Heart right ventricle (tissue), 16 donors: Measurements from ENCODE around the gene ABCC12. TPM values are rescaled to one million over a fixed set of nuclear protein-coding genes. Genes with fewer than 3 reads are reported as not detected.

Source experiments
- ATAC-seq, 8 donors: fragments of 200-7000 bp; cut with Tn5 transposase; one replicate each; pipeline ENCODE4 v1.9.1; 2020; ENCODE audit warnings: mild to moderate bottlenecking in 8 of 8, moderate library complexity in 8 of 8, moderate number of reproducible peaks in 1 of 8
- DNase-seq, 2 donors: peaks; one replicate each; pipeline ENCODE4 v3.0.0-alpha.2; 2020
- H3K27ac ChIP-seq, 10 donors: fragments of 200-600 bp; sonication (generic) in 2 of 10; one replicate each; pipeline versions ENCODE4 v1.5.0 to v1.8.0; 2020 to 2022; ENCODE audit warnings: mild to moderate bottlenecking in 3 of 10
- H3K27me3 ChIP-seq, 7 donors: fragments of 200-600 bp; one replicate each; pipeline ENCODE4 v1.8.0; 2021 to 2022; ENCODE audit warnings: mild to moderate bottlenecking in 2 of 7
- H3K36me3 ChIP-seq, 9 donors: fragments of 200-600 bp; sonication (generic) in 1 of 9; one replicate each; pipeline versions ENCODE4 v1.5.0 to v1.8.0; 2020 to 2022; ENCODE audit warnings: mild to moderate bottlenecking in 2 of 9
- H3K4me1 ChIP-seq, 9 donors: fragments of 200-600 bp; sonication (generic) in 1 of 9; one replicate each; pipeline versions ENCODE4 v1.5.0 to v1.8.0; 2020 to 2022; ENCODE audit warnings: mild to moderate bottlenecking in 4 of 9
- H3K4me3 ChIP-seq, 10 donors: fragments of 200-600 bp; sonication (generic) in 2 of 10; one replicate each; pipeline versions ENCODE4 v1.5.0 to v1.8.0; 2020 to 2022; ENCODE audit warnings: mild to moderate bottlenecking in 7 of 10, moderate library complexity in 2 of 10
- H3K9me3 ChIP-seq, 11 donors: fragments of 200-600 bp in 10 of 11; sonication (generic) in 2 of 11; one replicate each; pipeline versions ENCODE4 v1.5.0 to v1.8.0; 2013 to 2022; ENCODE audit warnings: mild to moderate bottlenecking in 2 of 11, control low read depth in 1 of 11, moderate library complexity in 1 of 11
- whole genome bisulfite sequencing, 2 donors: extraction: QIAGEN DNeasy Blood & Tissue Kit; methylation state at CpG; one replicate each; pipeline ENCODE4 v1.1.7; 2013; ENCODE audit warnings: inconsistent platforms in 1 of 2; 5-methylcytosine and 5-hydroxymethylcytosine counted together
- intact Hi-C, 10 donors: fragments of 100-400 bp; cut with DNase I; formaldehyde crosslinking; loops; one replicate each; pipeline versions ENCODE4 v1.11.1 to v1.14.2; 2022
- polyA plus RNA-seq, 2 donors: library from polyadenylated mRNA; stranded (reverse); fragments of 200-250 nt; gene quantifications; one replicate each; pipeline ENCODE4 v1.2.3, GENCODE V29; 2013
- total RNA-seq, 10 donors: library from RNA; stranded (reverse); fragmentation: NEBNext Ultra II Directional in 3 of 10; extraction: Animal tissue kit (Norgen Biotek cat#: 25700) in 3 of 10; gene quantifications; one replicate each; pipeline versions ENCODE4 v1.2.1 to v1.2.4, GENCODE V29; 2021 to 2023
- TF ChIP-seq, protein P1 (sequence below), 9 donors: fragments of 200-600 bp; sonication (generic) in 2 of 9; IDR thresholded peaks; one replicate each; pipeline versions ENCODE4 v1.5.0 to v1.8.0; 2021 to 2022; ENCODE audit warnings: antibody characterized with exemption in 9 of 9, mild to moderate bottlenecking in 5 of 9, moderate library complexity in 1 of 9
- donor health status: Arrhythmogenic right ventricular cardiomyopathy.
- donor health status: ischemic (EF 13 %, LVEDD 7.1; RV severe dilation, severe dysfunction).
- donor health status: healthy with polysubstance abuse.
- donor health status: DM: no; HTN: yes; CAD: no.
- donor health status: DM: no; HTN: no; CAD: no.
- donor health status: ischemic (EF 25% LVEDD 6.9; RV normal size, moderate dysfunction).
- donor health status: ischemic (EF 25% LVEDD 5.7; RV mildly dilated, moderate dysfunction).
- donor health status: healthy.
- donor health status: DM: yes; HTN: yes; CAD: no.
- donor health status: Ischemic cardiomyopathy.
- donor health status: ischemic (EF 35%, LVEDD 5.7; RV mildly dilated, moderate dysfunction).
- donor health status: nonischemic (EF 11% LVEDD 7.7; RV severe dilation, severe dysfunction).
- donor health status: DM: yes; HTN: yes; CAD: no.
- donor health status: PGD.
- donor health status: ischemic (EF 29% LVEDD 5.4; RV normal size, mild dysfunction).
- donor health status: nonischemic (EF 23%, LVEDD 6.1; RV moderate dilation, normal function).

Gene ABCC12
- total and polyA plus RNA-seq, 12 donors: 0.01 to 0.20 (median 0.07) TPM; not detected in 9

DNA sequence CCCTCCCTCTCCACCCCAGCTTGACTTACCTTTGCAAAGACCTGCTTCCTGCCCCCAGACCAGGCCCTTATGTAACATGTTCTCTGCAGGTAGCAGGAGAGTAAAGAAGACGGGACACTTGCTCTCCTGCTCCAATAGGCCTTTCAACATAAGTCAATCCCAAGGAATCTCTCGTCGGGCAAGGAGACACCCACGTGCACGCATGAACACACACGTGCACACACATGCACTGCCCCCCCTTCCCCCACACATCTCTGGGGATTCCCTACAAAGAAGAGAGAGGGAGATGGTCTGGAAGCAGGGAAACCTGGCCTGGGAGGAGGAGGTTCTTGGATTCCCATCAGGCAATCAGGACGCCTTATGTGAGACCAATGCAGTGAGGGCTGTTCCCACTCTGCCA is 41.4 kb downstream of the ABCC12 start:
- Histone ChIP-seq H3K27ac (no peak overlapping the region), H3K4me3 (no peak overlapping the region), H3K4me1 (peaks cover 0 to 17% (median 4%) of the 10 kb centered on the region in 9 donors), H3K9me3 (no peaks in the 10 kb centered on the region), H3K36me3 (no peaks in the 10 kb centered on the region), H3K27me3 (no peaks in the 10 kb centered on the region)
- TF ChIP-seq, protein P1, sequence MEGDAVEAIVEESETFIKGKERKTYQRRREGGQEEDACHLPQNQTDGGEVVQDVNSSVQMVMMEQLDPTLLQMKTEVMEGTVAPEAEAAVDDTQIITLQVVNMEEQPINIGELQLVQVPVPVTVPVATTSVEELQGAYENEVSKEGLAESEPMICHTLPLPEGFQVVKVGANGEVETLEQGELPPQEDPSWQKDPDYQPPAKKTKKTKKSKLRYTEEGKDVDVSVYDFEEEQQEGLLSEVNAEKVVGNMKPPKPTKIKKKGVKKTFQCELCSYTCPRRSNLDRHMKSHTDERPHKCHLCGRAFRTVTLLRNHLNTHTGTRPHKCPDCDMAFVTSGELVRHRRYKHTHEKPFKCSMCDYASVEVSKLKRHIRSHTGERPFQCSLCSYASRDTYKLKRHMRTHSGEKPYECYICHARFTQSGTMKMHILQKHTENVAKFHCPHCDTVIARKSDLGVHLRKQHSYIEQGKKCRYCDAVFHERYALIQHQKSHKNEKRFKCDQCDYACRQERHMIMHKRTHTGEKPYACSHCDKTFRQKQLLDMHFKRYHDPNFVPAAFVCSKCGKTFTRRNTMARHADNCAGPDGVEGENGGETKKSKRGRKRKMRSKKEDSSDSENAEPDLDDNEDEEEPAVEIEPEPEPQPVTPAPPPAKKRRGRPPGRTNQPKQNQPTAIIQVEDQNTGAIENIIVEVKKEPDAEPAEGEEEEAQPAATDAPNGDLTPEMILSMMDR (IDR thresholded peaks at IDR 0.05): no peak
- DNase-seq (no peak), ATAC-seq (no peak)
- 95 to 96% methylated on average over 7 of the region's 7 CpGs for whole genome bisulfite sequencing, 2 donors
- intact Hi-C loops: no loop called here

DNA sequence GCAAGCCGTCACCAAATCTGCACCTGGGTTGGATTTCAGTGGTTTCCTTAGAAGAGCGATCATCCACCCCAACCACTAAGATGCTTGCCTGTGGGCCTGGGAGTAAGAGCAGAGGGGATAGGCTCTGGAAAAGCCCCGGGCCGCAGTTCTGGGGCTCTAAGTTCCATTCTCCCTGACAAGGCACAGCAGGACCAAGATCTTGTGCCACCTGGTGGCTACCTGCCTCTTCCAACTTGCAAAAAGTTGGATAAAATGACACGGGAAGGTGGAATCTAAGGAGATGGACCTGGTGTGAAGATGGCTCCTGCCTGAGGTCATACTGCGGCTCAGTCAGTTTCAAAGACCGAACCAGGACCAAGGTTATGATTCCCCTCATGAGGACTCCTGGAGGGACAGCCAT is 42.3 kb downstream of the ABCC12 start:
- H3K9me3 ChIP-seq: no peaks in the 10 kb centered on the region
- no peaks in the 10 kb centered on the region for H3K27me3 ChIP-seq
- peaks cover 0 to 17% (median 4%) of the 10 kb centered on the region in 9 donors for H3K4me1 ChIP-seq
- peak in 1 of 8 donors; percentile 23 for ATAC-seq
- no peaks in the 10 kb centered on the region for H3K36me3 ChIP-seq
- H3K4me3 ChIP-seq: no peak overlapping the region
- no peak overlapping the region for H3K27ac ChIP-seq
- intact Hi-C loops: no loop called here
- DNase-seq: no peak
- WGBS, 2 donors: 80% methylated on average over 7 of the region's 7 CpGs
- TF ChIP-seq, protein P1 (IDR thresholded peaks at IDR 0.05): peak in 3 of 9 donors; percentile 6 to 21 (median 6)

DNA sequence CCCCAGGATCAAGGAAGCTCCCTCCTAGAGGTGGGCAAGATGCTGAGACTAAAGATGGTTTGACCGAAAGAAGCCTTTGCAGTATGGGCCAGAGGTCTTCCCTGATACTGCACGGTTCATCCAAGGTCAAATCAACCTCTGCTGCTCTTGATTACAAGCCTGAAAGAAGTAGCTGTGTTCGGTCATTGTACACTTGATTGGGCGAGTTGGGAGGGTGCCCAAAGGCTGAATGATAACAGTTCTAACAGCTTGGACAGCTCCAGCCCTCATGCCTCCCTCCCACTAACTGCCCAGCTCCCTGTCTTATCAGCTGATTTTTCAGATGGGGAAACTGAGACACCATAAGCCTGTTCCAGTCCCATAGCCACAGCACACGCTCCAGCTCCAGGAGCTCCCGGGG is 42.8 kb downstream of the ABCC12 start:
- DNase-seq (peak; percentile 34 to 61), ATAC-seq (peak; percentile 35 to 92 (median 74))
- Histone ChIP-seq H3K9me3 (no peaks in the 10 kb centered on the region), H3K27me3 (no peaks in the 10 kb centered on the region), H3K4me1 (peaks cover 0 to 17% (median 4%) of the 10 kb centered on the region in 9 donors), H3K4me3 (no peak overlapping the region), H3K27ac (peak overlapping the region in 1 of 10 donors; percentile 51), H3K36me3 (no peaks in the 10 kb centered on the region)
- WGBS, 2 donors: 39 to 49% methylated on average over 6 of the region's 6 CpGs
- intact Hi-C loops: no loop called here
- TF ChIP-seq, protein P1 (IDR thresholded peaks at IDR 0.05): no peak

DNA sequence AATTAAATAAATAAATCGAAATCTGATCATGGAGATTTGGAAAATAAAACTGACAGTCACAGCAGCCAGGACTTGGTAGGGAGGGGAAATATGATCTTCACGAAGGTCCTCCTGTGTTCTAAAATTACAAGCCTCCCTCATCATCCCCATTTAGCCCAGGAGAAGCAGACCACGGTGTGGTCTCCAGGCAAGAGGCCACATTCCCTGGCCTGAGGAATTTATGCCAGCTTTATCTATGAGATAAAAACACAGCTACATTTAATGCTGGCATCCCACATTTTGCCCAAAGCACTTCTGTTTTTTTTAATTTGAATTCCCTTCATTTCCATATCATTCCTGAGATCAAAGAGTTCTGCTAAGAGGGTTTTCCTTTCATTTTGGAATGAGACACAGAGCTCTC is 43.2 kb downstream of the ABCC12 start:
- peak in 3 of 8 donors; percentile 45 to 79 (median 69) for ATAC-seq
- Histone ChIP-seq H3K9me3 (no peaks in the 10 kb centered on the region), H3K4me3 (no peak overlapping the region), H3K36me3 (no peaks in the 10 kb centered on the region), H3K27me3 (no peaks in the 10 kb centered on the region), H3K4me1 (peaks cover 0 to 17% (median 4%) of the 10 kb centered on the region in 9 donors), H3K27ac (peak overlapping the region in 1 of 10 donors; percentile 51)
- TF ChIP-seq, protein P1 (IDR thresholded peaks at IDR 0.05): no peak
- no peak for DNase-seq
- whole genome bisulfite sequencing, 2 donors: 31 to 46% methylated on average over 3 of the region's 3 CpGs
- intact Hi-C loops: no loop called here
